ENCODE measurements around the gene CD180. TPM values are rescaled to one million over a fixed set of nuclear protein-coding genes. Genes with fewer than 3 reads are reported as not detected.

The CD180 gene
- total RNA-seq, 2 experiments from 2014 or later = 14.4 to 15.7 TPM

DNA sequence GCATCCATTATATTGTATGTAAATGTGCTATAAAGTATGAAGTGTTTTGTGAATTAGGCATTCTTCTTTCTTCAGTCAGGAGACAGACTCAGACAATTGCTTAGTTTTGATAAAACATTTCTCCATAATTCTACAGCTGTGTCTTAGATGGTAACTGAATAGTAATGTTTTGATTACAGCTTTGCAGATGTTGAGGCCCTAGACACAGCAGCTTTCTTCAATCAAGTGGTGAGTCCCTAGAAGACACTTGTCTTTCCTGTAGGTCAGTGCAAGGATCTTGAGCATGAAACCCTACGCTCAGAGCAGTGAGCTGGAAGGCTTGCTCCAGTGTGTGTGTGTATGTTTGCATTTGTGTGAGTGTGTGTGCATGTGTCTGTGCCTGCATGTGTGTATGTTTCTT lies 46.8 kb upstream of the CD180 start:
- H4K20me1 ChIP-seq (ENCODE audit: insufficient read depth, low read length) = no peaks in the 10 kb centered on the region; the same call in 1 of the 2 replicates
- no peaks in the 10 kb centered on the region for H3K9me3 ChIP-seq (ENCODE audit: low read length)
- DNase-seq (ENCODE audit: low spot score) = no peak
- H3K4me2 ChIP-seq (ENCODE audit: low read length) = no peak overlapping the region
- POLR2A ChIA-PET = interaction anchor here (0.5 to 0.6 kb wide), 3 partner anchors 36 to 849 kb away, joined by 3 to 5 read pairs (median 3); no protein-coding TSS in a partner anchor
- intact Hi-C loops (cut with micrococcal nuclease; ENCODE audit: unreplicated experiment) = no loop called here
- no peaks in the 10 kb centered on the region for H3K4me1 ChIP-seq (ENCODE audit: insufficient read depth, low read length, poor library complexity, severe bottlenecking)
- H3K4me3 ChIP-seq (ENCODE audit: low read depth, low read length, poor library complexity, severe bottlenecking) = no peak overlapping the region
- no peak for TF ChIP-seq EZH2phosphoT487 (IDR thresholded peaks at IDR 0.05; ENCODE audit: borderline replicate concordance, low read depth, low read length)
- TF ChIP-seq, protein P1, sequence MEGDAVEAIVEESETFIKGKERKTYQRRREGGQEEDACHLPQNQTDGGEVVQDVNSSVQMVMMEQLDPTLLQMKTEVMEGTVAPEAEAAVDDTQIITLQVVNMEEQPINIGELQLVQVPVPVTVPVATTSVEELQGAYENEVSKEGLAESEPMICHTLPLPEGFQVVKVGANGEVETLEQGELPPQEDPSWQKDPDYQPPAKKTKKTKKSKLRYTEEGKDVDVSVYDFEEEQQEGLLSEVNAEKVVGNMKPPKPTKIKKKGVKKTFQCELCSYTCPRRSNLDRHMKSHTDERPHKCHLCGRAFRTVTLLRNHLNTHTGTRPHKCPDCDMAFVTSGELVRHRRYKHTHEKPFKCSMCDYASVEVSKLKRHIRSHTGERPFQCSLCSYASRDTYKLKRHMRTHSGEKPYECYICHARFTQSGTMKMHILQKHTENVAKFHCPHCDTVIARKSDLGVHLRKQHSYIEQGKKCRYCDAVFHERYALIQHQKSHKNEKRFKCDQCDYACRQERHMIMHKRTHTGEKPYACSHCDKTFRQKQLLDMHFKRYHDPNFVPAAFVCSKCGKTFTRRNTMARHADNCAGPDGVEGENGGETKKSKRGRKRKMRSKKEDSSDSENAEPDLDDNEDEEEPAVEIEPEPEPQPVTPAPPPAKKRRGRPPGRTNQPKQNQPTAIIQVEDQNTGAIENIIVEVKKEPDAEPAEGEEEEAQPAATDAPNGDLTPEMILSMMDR (conservative IDR thresholded peaks at IDR 0.05; ENCODE audit: low read length) = no peak
- no peaks in the 10 kb centered on the region for H3K9me2 ChIP-seq (ENCODE audit: insufficient read depth, low read length)
- H3K36me3 ChIP-seq (ENCODE audit: insufficient read depth, low read length) = no peaks in the 10 kb centered on the region
- no peak overlapping the region for H2AFZ ChIP-seq (ENCODE audit: low read length)
- H3K27ac ChIP-seq (ENCODE audit: low read depth, low read length, poor library complexity, severe bottlenecking) = no peak overlapping the region
- BruUV-seq (replicated peaks) = no TSS peak
- CTCF ChIA-PET (ENCODE audit: unreplicated experiment) = no interaction called here
- no peaks in the 10 kb centered on the region for H3K79me2 ChIP-seq (ENCODE audit: insufficient read depth, low read depth, low read length)

DNA sequence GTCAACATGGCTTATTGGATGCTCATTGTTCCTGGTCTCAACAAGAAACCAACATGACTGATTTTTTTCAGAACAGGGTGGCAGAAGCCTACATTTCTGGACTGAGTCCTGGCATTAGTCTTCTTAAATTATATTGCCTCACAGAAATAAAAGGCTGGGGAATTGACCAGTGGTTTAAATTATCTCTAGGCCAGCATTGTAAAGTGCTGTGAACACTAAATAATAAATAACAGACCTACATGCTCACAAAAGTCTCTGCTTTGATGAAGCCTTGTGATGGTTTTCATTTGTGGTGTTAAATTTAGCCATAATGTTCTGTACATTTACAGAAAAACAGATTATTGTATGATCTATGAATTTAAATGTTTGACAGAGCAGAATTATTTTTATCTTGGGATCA lies 44.7 kb upstream of the CD180 start:
- Histone ChIP-seq H3K4me2 (ENCODE audit: low read length) (no peak overlapping the region), H4K20me1 (ENCODE audit: insufficient read depth, low read length) (no peaks in the 10 kb centered on the region), H3K4me1 (ENCODE audit: insufficient read depth, low read length, poor library complexity, severe bottlenecking) (no peaks in the 10 kb centered on the region), H3K9me2 (ENCODE audit: insufficient read depth, low read length) (no peaks in the 10 kb centered on the region), H3K27ac (ENCODE audit: low read depth, low read length, poor library complexity, severe bottlenecking) (no peak overlapping the region), H2AFZ (ENCODE audit: low read length) (no peak overlapping the region), H3K4me3 (ENCODE audit: low read depth, low read length, poor library complexity, severe bottlenecking) (no peak overlapping the region), H3K79me2 (ENCODE audit: insufficient read depth, low read depth, low read length) (no peaks in the 10 kb centered on the region), H3K36me3 (ENCODE audit: insufficient read depth, low read length) (no peaks in the 10 kb centered on the region), H3K9me3 (ENCODE audit: low read length) (no peaks in the 10 kb centered on the region)
- intact Hi-C loops (cut with micrococcal nuclease; ENCODE audit: unreplicated experiment) = no loop called here
- ChIA-PET POLR2A (no interaction called here), CTCF (ENCODE audit: unreplicated experiment) (interaction anchor here (0.5 kb wide), 1 partner anchor 1022 kb away, joined by 3 read pairs; no protein-coding TSS in a partner anchor)
- no peak for DNase-seq (ENCODE audit: low spot score)
- no TSS peak for BruUV-seq (replicated peaks)
- TF ChIP-seq, protein P1 (conservative IDR thresholded peaks at IDR 0.05; ENCODE audit: low read length) = no peak
- no peak for TF ChIP-seq EZH2phosphoT487 (IDR thresholded peaks at IDR 0.05; ENCODE audit: borderline replicate concordance, low read depth, low read length)

DNA sequence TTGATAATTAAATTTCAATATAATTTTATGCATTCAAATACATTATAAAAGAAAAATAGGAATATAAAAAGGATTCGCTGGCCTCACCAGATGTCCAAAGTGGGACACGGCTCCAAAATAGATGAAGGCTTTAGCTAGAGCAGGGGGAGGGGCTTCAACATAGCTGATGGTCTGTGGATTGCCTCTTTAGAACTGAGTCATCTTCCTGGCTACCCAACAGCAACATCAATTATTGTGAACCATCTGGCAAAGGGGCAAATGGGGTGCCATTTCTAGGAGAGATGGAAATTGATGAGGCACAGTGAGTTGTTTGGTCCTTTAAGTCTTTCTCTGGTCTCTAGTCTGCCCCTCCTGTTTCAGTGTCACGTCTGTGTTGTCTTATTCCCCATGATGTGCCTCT lies 44.2 kb upstream of the CD180 start:
- Histone ChIP-seq H3K4me2 (ENCODE audit: low read length) (no peak overlapping the region), H3K9me3 (ENCODE audit: low read length) (no peaks in the 10 kb centered on the region), H2AFZ (ENCODE audit: low read length) (no peak overlapping the region), H4K20me1 (ENCODE audit: insufficient read depth, low read length) (no peaks in the 10 kb centered on the region), H3K36me3 (ENCODE audit: insufficient read depth, low read length) (no peaks in the 10 kb centered on the region), H3K27ac (ENCODE audit: low read depth, low read length, poor library complexity, severe bottlenecking) (no peak overlapping the region), H3K4me3 (ENCODE audit: low read depth, low read length, poor library complexity, severe bottlenecking) (no peak overlapping the region), H3K9me2 (ENCODE audit: insufficient read depth, low read length) (no peaks in the 10 kb centered on the region), H3K79me2 (ENCODE audit: insufficient read depth, low read depth, low read length) (no peaks in the 10 kb centered on the region), H3K4me1 (ENCODE audit: insufficient read depth, low read length, poor library complexity, severe bottlenecking) (no peaks in the 10 kb centered on the region)
- intact Hi-C loops (cut with micrococcal nuclease; ENCODE audit: unreplicated experiment) = no loop called here
- no peak for DNase-seq (ENCODE audit: low spot score)
- ChIA-PET CTCF (ENCODE audit: unreplicated experiment) (interaction anchor here (0.5 kb wide), 1 partner anchor 1023 kb away, joined by 3 read pairs; no protein-coding TSS in a partner anchor), POLR2A (interaction anchor here (0.6 kb wide), 1 partner anchor 20 kb away, joined by 3 read pairs; no protein-coding TSS in a partner anchor)
- BruUV-seq (replicated peaks) = no TSS peak
- no peak for TF ChIP-seq EZH2phosphoT487 (IDR thresholded peaks at IDR 0.05; ENCODE audit: borderline replicate concordance, low read depth, low read length)
- TF ChIP-seq, protein P1 (conservative IDR thresholded peaks at IDR 0.05; ENCODE audit: low read length) = no peak

Measured in OCI-LY7 (cell line).